ENCODE measurements around the gene PPP1R9A.

PPP1R9A gene

GRCh38 chr7:95026421-95027072 lies 119.2 kb downstream of the PPP1R9A start:
- H3K4me3 Mint-ChIP-seq = no peak overlapping the region
- no peaks in the 10 kb centered on the region for H3K27me3 Mint-ChIP-seq
- no peak overlapping the region for H3K27ac Mint-ChIP-seq
- no peaks in the 10 kb centered on the region for H3K4me1 Mint-ChIP-seq
- H3K36me3 Mint-ChIP-seq = no peaks in the 10 kb centered on the region
- H3K9me3 Mint-ChIP-seq = peaks cover 19% of the 10 kb centered on the region
- ATAC-seq = no peak

- H3K4me1 Mint-ChIP-seq = no peaks in the 10 kb centered on the region
- no peaks in the 10 kb centered on the region for H3K27me3 Mint-ChIP-seq
- ATAC-seq = no peak
- H3K4me3 Mint-ChIP-seq = no peak overlapping the region
- H3K9me3 Mint-ChIP-seq = peaks cover 11% of the 10 kb centered on the region
- no peak overlapping the region for H3K27ac Mint-ChIP-seq
- H3K36me3 Mint-ChIP-seq = no peaks in the 10 kb centered on the region
These were observed 120.0 kb downstream of the PPP1R9A start for GRCh38 chr7:95027234-95027872.

DNA sequence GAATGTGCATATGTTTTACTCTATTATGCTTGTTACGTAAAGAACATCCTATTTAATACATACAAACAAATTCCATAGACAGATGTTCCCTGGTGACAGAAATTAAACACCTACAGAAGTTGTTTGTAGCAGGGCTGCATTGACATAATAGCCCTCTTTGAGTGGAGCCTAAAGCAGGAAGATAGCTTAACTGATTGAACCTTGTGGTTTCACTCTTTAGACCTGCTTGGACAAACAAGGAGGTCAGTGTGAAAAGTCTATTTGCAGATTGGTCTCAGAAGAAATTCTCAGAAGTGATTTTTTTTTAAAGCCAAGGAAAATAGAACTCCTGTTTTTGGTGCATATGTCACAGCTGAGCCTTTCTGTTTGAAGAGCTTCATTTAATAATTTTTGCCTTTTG lies 121.3 kb downstream of the PPP1R9A start:
- no peaks in the 10 kb centered on the region for H3K36me3 Mint-ChIP-seq
- no peaks in the 10 kb centered on the region for H3K4me1 Mint-ChIP-seq
- peaks cover 10% of the 10 kb centered on the region for H3K9me3 Mint-ChIP-seq
- no peaks in the 10 kb centered on the region for H3K27me3 Mint-ChIP-seq
- no peak for ATAC-seq
- H3K27ac Mint-ChIP-seq = no peak overlapping the region
- H3K4me3 Mint-ChIP-seq = no peak overlapping the region

DNA sequence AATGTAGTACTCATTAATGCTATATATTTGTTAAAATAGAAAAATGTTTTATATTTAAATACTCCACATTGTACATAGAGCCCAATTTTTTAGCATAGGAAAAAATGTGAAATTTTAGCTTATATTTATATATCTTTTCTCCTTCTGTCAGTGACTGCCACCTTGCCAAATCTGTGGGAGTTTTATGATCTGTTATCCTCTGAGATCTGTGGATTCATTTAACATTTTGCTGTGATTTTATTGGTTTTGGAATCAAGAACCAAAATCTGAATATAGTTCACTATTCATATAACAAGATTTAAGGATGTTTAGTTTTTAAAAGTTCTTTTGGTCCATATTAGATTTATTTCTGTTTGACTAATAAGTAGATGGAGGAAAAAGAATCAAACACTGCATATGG lies 127.9 kb downstream of the PPP1R9A start:
- Mint-ChIP-seq H3K27ac (no peak overlapping the region), H3K27me3 (no peaks in the 10 kb centered on the region), H3K36me3 (no peaks in the 10 kb centered on the region), H3K4me3 (no peak overlapping the region), H3K4me1 (no peaks in the 10 kb centered on the region), H3K9me3 (no peaks in the 10 kb centered on the region)
- no peak for ATAC-seq

GRCh38 chr7:95041031-95041430 lies 133.6 kb downstream of the PPP1R9A start:
- no peaks in the 10 kb centered on the region for H3K4me1 Mint-ChIP-seq
- H3K27me3 Mint-ChIP-seq = no peaks in the 10 kb centered on the region
- H3K36me3 Mint-ChIP-seq = no peaks in the 10 kb centered on the region
- H3K9me3 Mint-ChIP-seq = no peaks in the 10 kb centered on the region
- no peak for ATAC-seq
- no peak overlapping the region for H3K27ac Mint-ChIP-seq
- H3K4me3 Mint-ChIP-seq = no peak overlapping the region

- Mint-ChIP-seq H3K4me1 (no peaks in the 10 kb centered on the region), H3K36me3 (no peaks in the 10 kb centered on the region), H3K27ac (no peak overlapping the region), H3K9me3 (no peaks in the 10 kb centered on the region), H3K27me3 (no peaks in the 10 kb centered on the region), H3K4me3 (no peak overlapping the region)
- no peak for ATAC-seq
These were observed 138.0 kb downstream of the PPP1R9A start for GRCh38 chr7:95045236-95045923.

GRCh38 chr7:95046494-95047240 lies 139.3 kb downstream of the PPP1R9A start:
- Mint-ChIP-seq H3K27me3 (no peaks in the 10 kb centered on the region), H3K4me1 (no peaks in the 10 kb centered on the region), H3K4me3 (no peak overlapping the region), H3K36me3 (no peaks in the 10 kb centered on the region), H3K9me3 (no peaks in the 10 kb centered on the region), H3K27ac (no peak overlapping the region)
- no peak for ATAC-seq

DNA sequence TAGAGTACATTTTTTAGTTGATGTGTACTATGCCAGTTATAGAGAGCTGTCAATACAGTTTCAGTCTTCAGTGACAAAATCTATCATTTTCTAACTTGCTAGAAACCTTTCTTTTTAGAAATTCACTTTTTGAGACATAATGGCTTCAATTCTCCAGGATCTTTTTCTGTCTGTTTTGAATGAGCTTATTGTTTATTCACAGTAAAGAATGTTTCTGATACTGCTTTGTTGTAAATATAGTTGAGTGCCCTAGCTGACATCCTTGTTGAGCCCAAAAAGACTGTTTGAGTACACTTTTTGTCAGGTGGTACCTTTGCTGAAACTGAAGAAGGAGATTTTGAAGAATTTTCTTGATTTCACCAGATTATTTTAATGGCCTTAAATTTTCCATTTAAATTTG lies 139.9 kb downstream of the PPP1R9A start:
- ATAC-seq = no peak
- Mint-ChIP-seq H3K27me3 (no peaks in the 10 kb centered on the region), H3K4me3 (no peak overlapping the region), H3K4me1 (no peaks in the 10 kb centered on the region), H3K27ac (no peak overlapping the region), H3K36me3 (no peaks in the 10 kb centered on the region), H3K9me3 (no peaks in the 10 kb centered on the region)

- H3K4me1 Mint-ChIP-seq = no peaks in the 10 kb centered on the region
- H3K27ac Mint-ChIP-seq = no peak overlapping the region
- no peaks in the 10 kb centered on the region for H3K36me3 Mint-ChIP-seq
- H3K27me3 Mint-ChIP-seq = no peaks in the 10 kb centered on the region
- H3K4me3 Mint-ChIP-seq = no peak overlapping the region
- ATAC-seq = no peak
- H3K9me3 Mint-ChIP-seq = no peaks in the 10 kb centered on the region
These were observed 145.2 kb downstream of the PPP1R9A start for GRCh38 chr7:95052566-95053094.

DNA sequence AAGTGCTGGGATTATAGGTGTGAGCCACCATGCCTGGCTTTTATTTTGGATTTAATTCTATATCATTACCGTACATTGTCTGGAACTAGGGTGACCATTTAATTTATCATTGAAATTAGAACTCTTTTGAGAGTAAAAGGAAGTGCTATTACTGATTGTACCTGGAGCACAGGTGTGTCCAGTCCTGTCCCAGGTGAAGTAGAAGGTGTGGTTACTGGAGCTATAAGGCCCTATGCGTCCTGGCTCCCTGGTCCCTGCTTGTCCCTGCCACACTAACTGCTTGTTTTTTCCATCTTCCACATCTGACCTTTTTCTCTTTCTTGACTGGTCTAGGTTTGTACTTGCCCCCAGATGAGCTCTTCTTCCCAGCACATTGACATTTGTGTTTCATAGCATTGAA lies 147.0 kb downstream of the PPP1R9A start:
- H3K4me3 Mint-ChIP-seq = no peak overlapping the region
- peaks cover 5% of the 10 kb centered on the region for H3K27me3 Mint-ChIP-seq
- H3K9me3 Mint-ChIP-seq = no peaks in the 10 kb centered on the region
- peak; percentile 57 for ATAC-seq
- H3K4me1 Mint-ChIP-seq = no peaks in the 10 kb centered on the region
- no peak overlapping the region for H3K27ac Mint-ChIP-seq
- H3K36me3 Mint-ChIP-seq = no peaks in the 10 kb centered on the region

- no peak for ATAC-seq
- no peaks in the 10 kb centered on the region for H3K9me3 Mint-ChIP-seq
- peaks cover 5% of the 10 kb centered on the region for H3K27me3 Mint-ChIP-seq
- H3K36me3 Mint-ChIP-seq = no peaks in the 10 kb centered on the region
- H3K4me3 Mint-ChIP-seq = no peak overlapping the region
- no peaks in the 10 kb centered on the region for H3K4me1 Mint-ChIP-seq
- no peak overlapping the region for H3K27ac Mint-ChIP-seq
These were observed 147.9 kb downstream of the PPP1R9A start for GRCh38 chr7:95055295-95055694.

DNA sequence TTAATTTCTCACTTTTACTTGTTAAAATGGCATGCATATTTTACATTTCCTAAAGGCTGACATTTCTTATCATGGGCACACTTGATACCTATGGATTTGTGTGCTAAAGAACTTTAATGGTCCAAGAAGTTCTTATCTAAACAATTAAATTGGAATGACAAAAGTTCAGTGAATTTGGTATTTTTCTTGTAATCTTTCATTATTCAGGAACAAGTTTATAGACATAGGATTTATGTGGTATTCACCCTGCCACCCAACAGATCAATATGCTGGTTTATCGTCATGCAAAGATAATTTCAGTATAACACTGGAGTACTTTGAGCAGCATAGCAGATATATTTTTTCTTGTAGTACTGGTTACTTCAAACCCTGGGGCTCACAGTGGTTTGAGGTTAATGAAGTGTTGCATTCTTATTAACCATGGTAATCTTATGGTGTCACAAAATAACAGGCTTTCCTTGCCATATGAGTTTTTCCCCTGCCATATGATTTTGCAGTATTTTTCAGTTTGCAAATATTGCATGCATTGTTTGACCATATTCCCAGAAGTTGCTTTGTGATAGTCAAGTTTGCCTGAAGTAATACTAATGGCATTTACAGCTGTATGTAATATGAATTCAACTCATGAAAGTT lies 148.8 kb downstream of the PPP1R9A start:
- Mint-ChIP-seq H3K36me3 (no peaks in the 10 kb centered on the region), H3K27ac (no peak overlapping the region)

DNA sequence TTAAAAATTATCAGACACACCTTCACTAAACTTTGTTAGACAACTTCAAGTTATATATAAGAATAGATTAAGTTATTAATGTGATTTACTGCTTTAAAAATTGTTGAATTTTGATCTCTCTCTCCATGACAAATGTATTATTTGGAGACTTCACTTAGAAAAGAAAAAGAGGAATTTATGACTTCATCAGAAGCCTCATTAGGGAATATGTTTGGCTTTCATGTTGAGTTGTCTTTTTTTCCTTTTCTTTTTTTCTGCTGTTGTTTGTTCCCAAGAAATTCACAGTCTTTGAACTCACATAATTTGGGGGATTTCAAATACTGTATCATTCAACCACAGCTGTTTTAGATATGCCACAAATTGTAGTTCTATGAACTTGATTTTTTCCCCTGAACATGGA lies 149.5 kb downstream of the PPP1R9A start:
- Mint-ChIP-seq H3K27me3 (peaks cover 5% of the 10 kb centered on the region), H3K4me1 (no peaks in the 10 kb centered on the region), H3K36me3 (no peaks in the 10 kb centered on the region), H3K27ac (no peak overlapping the region), H3K4me3 (no peak overlapping the region), H3K9me3 (no peaks in the 10 kb centered on the region)
- ATAC-seq = no peak

More for the DNA sequence above, 148.8 kb downstream of the PPP1R9A start:
- peaks cover 5% of the 10 kb centered on the region for H3K27me3 Mint-ChIP-seq
- H3K4me3 Mint-ChIP-seq = no peak overlapping the region
- no peaks in the 10 kb centered on the region for H3K4me1 Mint-ChIP-seq
- ATAC-seq = no peak
- H3K9me3 Mint-ChIP-seq = no peaks in the 10 kb centered on the region

GRCh38 chr7:95059842-95060313 lies 152.5 kb downstream of the PPP1R9A start:
- Mint-ChIP-seq H3K4me3 (no peak overlapping the region), H3K36me3 (no peaks in the 10 kb centered on the region), H3K27ac (no peak overlapping the region), H3K9me3 (no peaks in the 10 kb centered on the region), H3K27me3 (peaks cover 5% of the 10 kb centered on the region), H3K4me1 (no peaks in the 10 kb centered on the region)
- no peak for ATAC-seq

DNA sequence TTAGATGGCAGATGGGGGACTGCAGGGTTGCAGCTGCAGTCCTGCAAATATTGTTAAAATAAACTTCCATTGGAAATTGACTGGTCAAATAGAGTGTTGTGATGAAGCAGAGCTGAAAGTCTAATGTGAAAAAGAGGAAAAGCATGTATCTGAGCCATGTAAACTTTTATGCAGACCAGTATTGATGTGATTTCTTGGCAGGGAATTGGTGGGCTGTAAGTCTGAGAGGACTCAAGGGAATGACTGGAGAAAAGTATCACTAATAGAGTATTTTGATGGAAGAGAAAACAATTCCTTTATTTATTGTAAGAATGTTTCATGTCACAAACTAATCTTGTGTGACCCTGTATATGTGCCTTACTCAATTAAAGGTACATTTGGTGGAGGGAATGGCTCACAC lies 155.5 kb downstream of the PPP1R9A start:
- no peaks in the 10 kb centered on the region for H3K9me3 Mint-ChIP-seq

More for the DNA sequence above, 155.5 kb downstream of the PPP1R9A start:
- no peak for ATAC-seq
- peaks cover 5% of the 10 kb centered on the region for H3K27me3 Mint-ChIP-seq
- H3K4me3 Mint-ChIP-seq = no peak overlapping the region
- H3K27ac Mint-ChIP-seq = no peak overlapping the region
- H3K4me1 Mint-ChIP-seq = no peaks in the 10 kb centered on the region
- H3K36me3 Mint-ChIP-seq = no peaks in the 10 kb centered on the region

Measured in stimulated activated memory B cell treated with anti-CD40 and anti-IgM and Interleukin-4, amounts not matched to agents 10 μg/mL and 1 μg/mL and 100 μg/mL, for 72 hours (primary cell).